Body of pancreas (tissue), 4 donors: Measurements from ENCODE around the gene COLEC12. TPM values are rescaled to one million over a fixed set of nuclear protein-coding genes. Genes with fewer than 3 reads are reported as not detected.

Source experiments
- ATAC-seq: fragments of 150-250 bp; one replicate; pipeline ENCODE4 v1.9.1; 2016
- DNase-seq, 4 donors: peaks; one replicate each; pipeline ENCODE4 v3.0.0-alpha.2; 2019
- H3K27ac ChIP-seq, 4 donors: fragments of 200-600 bp; sonication (generic); 1 replicate in 3 of 4; 2 replicates in 1 of 4; pipeline versions ENCODE4 v1.5.1 to v1.6.1; 2016 to 2019; ENCODE audit warnings: mild to moderate bottlenecking in 1 of 4, mixed read lengths in 1 of 4, moderate library complexity in 1 of 4
- H3K27me3 ChIP-seq, 2 donors: fragments of 200-600 bp; sonication (generic); one replicate each; pipeline ENCODE4 v1.6.0; 2016; ENCODE audit warnings: mild to moderate bottlenecking in 1 of 2
- H3K36me3 ChIP-seq, 2 donors: fragments of 200-600 bp; sonication (generic); replicated peaks in 1 of 2; 2 replicates each; pipeline ENCODE4 v1.5.1; 2016; ENCODE audit warnings: low read depth in 2 of 2; ENCODE audit not compliant: insufficient read depth in 1 of 2
- H3K4me1 ChIP-seq: fragments of 200-600 bp; sonication (generic); one replicate; pipeline ENCODE4 v1.6.0; 2016
- H3K4me3 ChIP-seq, 2 donors: fragments of 200-600 bp; sonication (generic); 1 replicate in 1 of 2; 2 replicates in 1 of 2; pipeline ENCODE4 v1.5.1; 2016 to 2019
- H3K9me3 ChIP-seq, 3 donors: fragments of 200-600 bp; sonication (generic); 1 replicate in 2 of 3; 2 replicates in 1 of 3; pipeline ENCODE4 v1.5.1; 2016
- CTCF ChIP-seq, 7 experiments: fragments of 450-650 bp in 4 of 7; fragments of 200-600 bp in 3 of 7; sonication (generic) in 3 of 7; IDR thresholded peaks; one replicate each; pipeline ENCODE4 v1.5.1; 2016 to 2019; ENCODE audit warnings: antibody characterized with exemption in 7 of 7
- POLR2A ChIP-seq, 3 donors: fragments of 450-650 bp; IDR thresholded peaks; one replicate each; pipeline ENCODE4 v1.6.1; 2016; ENCODE audit warnings: antibody characterized with exemption in 3 of 3, mild to moderate bottlenecking in 2 of 3
- WGBS, 2 donors: methylation state at CpG; one replicate each; pipeline ENCODE4 v1.1.5; 2017; 5-methylcytosine and 5-hydroxymethylcytosine counted together
- intact Hi-C: fragments of 100-400 bp; cut with DNase I; formaldehyde crosslinking; loops from one replicate; pipeline ENCODE4 v1.15.1; 2023
- total RNA-seq, 2 donors: library from RNA; depleted of rRNA; stranded (reverse); fragments of >200 nt; gene quantifications; one replicate each; pipeline ENCODE4 v1.1.0, GENCODE V29; 2016

Gene COLEC12
- total RNA-seq, 2 donors from 2014 or later = 3.6 to 4.2 TPM

GRCh38 chr18:515156-515815, 14.8 kb upstream of the COLEC12 start:
- intact Hi-C loops = no loop called here
- no peak overlapping the region for H3K4me3 ChIP-seq
- ATAC-seq (no peak), DNase-seq (no peak)
- no peak overlapping the region for H3K27ac ChIP-seq
- 80 to 83% methylated on average over 33 to 35 of the region's 44 CpGs for WGBS, 2 donors
- H3K27me3 ChIP-seq = no peaks in the 10 kb centered on the region
- no peaks in the 10 kb centered on the region for H3K9me3 ChIP-seq
- no peaks in the 10 kb centered on the region for H3K36me3 ChIP-seq
- peaks cover 6% of the 10 kb centered on the region for H3K4me1 ChIP-seq
- no peak for TF ChIP-seq CTCF (IDR thresholded peaks at IDR 0.05)
- no peak for TF ChIP-seq POLR2A (IDR thresholded peaks at IDR 0.05)

- H3K27ac ChIP-seq = no peak overlapping the region
- no peak for ATAC-seq
- WGBS, 2 donors = 92 to 94% methylated on average over 36 of the region's 36 CpGs
- no peak for TF ChIP-seq POLR2A (IDR thresholded peaks at IDR 0.05)
- TF ChIP-seq CTCF (IDR thresholded peaks at IDR 0.05) = no peak
- H3K27me3 ChIP-seq = no peaks in the 10 kb centered on the region
- no peaks in the 10 kb centered on the region for H3K9me3 ChIP-seq
- H3K36me3 ChIP-seq = no peaks in the 10 kb centered on the region
- DNase-seq = no peak
- no peaks in the 10 kb centered on the region for H3K4me1 ChIP-seq
- no peak overlapping the region for H3K4me3 ChIP-seq
- intact Hi-C loops = no loop called here
Observed at GRCh38 chr18:513826-514530, 13.5 kb upstream of the COLEC12 start.

- no peak for ATAC-seq
- whole genome bisulfite sequencing, 2 donors = 95 to 97% methylated on average over 5 to 8 of the region's 9 CpGs
Observed at GRCh38 chr18:512957-513356, 12.5 kb upstream of the COLEC12 start.

GRCh38 chr18:508835-509234, 8.3 kb upstream of the COLEC12 start:
- 50 to 60% methylated on average over 3 of the region's 3 CpGs for WGBS, 2 donors
- H3K9me3 ChIP-seq = no peaks in the 10 kb centered on the region
- no peaks in the 10 kb centered on the region for H3K27me3 ChIP-seq
- intact Hi-C loops = no loop called here
- DNase-seq (no peak), ATAC-seq (no peak)
- no peaks in the 10 kb centered on the region for H3K36me3 ChIP-seq
- no peak overlapping the region for H3K27ac ChIP-seq
- no peak for TF ChIP-seq CTCF (IDR thresholded peaks at IDR 0.05)
- no peaks in the 10 kb centered on the region for H3K4me1 ChIP-seq
- no peak overlapping the region for H3K4me3 ChIP-seq

More at GRCh38 chr18:512957-513356, 12.5 kb upstream of the COLEC12 start:
- no peaks in the 10 kb centered on the region for H3K36me3 ChIP-seq
- no peaks in the 10 kb centered on the region for H3K9me3 ChIP-seq
- no peak for DNase-seq
- no peaks in the 10 kb centered on the region for H3K4me1 ChIP-seq
- TF ChIP-seq CTCF (IDR thresholded peaks at IDR 0.05) = no peak
- intact Hi-C loops = no loop called here
- no peak overlapping the region for H3K4me3 ChIP-seq
- no peak overlapping the region for H3K27ac ChIP-seq
- no peaks in the 10 kb centered on the region for H3K27me3 ChIP-seq

- intact Hi-C loops = no loop called here
- WGBS, 2 donors = 65 to 81% methylated on average over 3 of the region's 3 CpGs
Observed at GRCh38 chr18:507636-508035, 7.1 kb upstream of the COLEC12 start.

More at GRCh38 chr18:507636-508035, 7.1 kb upstream of the COLEC12 start:
- no peak overlapping the region for H3K4me3 ChIP-seq
- H3K27me3 ChIP-seq = no peaks in the 10 kb centered on the region
- H3K9me3 ChIP-seq = no peaks in the 10 kb centered on the region
- no peaks in the 10 kb centered on the region for H3K36me3 ChIP-seq
- no peak for ATAC-seq
- no peak for TF ChIP-seq CTCF (IDR thresholded peaks at IDR 0.05)
- no peak for TF ChIP-seq POLR2A (IDR thresholded peaks at IDR 0.05)
- no peak for DNase-seq
- H3K27ac ChIP-seq = no peak overlapping the region
- no peaks in the 10 kb centered on the region for H3K4me1 ChIP-seq
